GM18909 (cell line): ENCODE results near the gene CFAP99.

Source experiments
- ATAC-seq: cut with Tn5 transposase; IDR thresholded peaks from one replicate; pipeline ENCODE4 v1.9.1; 2021; ENCODE audit warnings: mild to moderate bottlenecking; ENCODE audit not compliant: unreplicated experiment, poor library complexity

The CFAP99 gene

GRCh38 chr4:2390146-2390545, 28.6 kb upstream of the CFAP99 start:
- no peak for ATAC-seq

- no peak for ATAC-seq
Measured at GRCh38 chr4:2390784-2391421, 27.9 kb upstream of the CFAP99 start.

- no peak for ATAC-seq
Measured at GRCh38 chr4:2393353-2394270, 25.1 kb upstream of the CFAP99 start.

- no peak for ATAC-seq
Measured at GRCh38 chr4:2394528-2394927, 24.2 kb upstream of the CFAP99 start.

GRCh38 chr4:2395038-2395437, 23.7 kb upstream of the CFAP99 start:
- ATAC-seq, result no peak

GRCh38 chr4:2395584-2395983, 23.2 kb upstream of the CFAP99 start:
- ATAC-seq, result no peak

- no peak for ATAC-seq
Measured at GRCh38 chr4:2396781-2397368, 21.9 kb upstream of the CFAP99 start.

- ATAC-seq, result no peak
Measured at GRCh38 chr4:2397596-2398379, 21.0 kb upstream of the CFAP99 start.

GRCh38 chr4:2399216-2399615, 19.5 kb upstream of the CFAP99 start:
- ATAC-seq, result no peak

- ATAC-seq, result no peak
Measured at GRCh38 chr4:2399631-2400190, 19.0 kb upstream of the CFAP99 start.

GRCh38 chr4:2400841-2401609, 17.7 kb upstream of the CFAP99 start:
- no peak for ATAC-seq

GRCh38 chr4:2401610-2401983, 17.2 kb upstream of the CFAP99 start:
- no peak for ATAC-seq

GRCh38 chr4:2402048-2402842, 16.5 kb upstream of the CFAP99 start:
- ATAC-seq, result no peak

GRCh38 chr4:2402941-2403340, 15.8 kb upstream of the CFAP99 start:
- ATAC-seq, result no peak

GRCh38 chr4:2406406-2406805, 12.3 kb upstream of the CFAP99 start:
- ATAC-seq, result no peak

- no peak for ATAC-seq
Measured at GRCh38 chr4:2406920-2407319, 11.8 kb upstream of the CFAP99 start.

GRCh38 chr4:2407991-2408342, 10.8 kb upstream of the CFAP99 start:
- ATAC-seq, result no peak

GRCh38 chr4:2408401-2408958, 10.3 kb upstream of the CFAP99 start:
- ATAC-seq, result no peak

GRCh38 chr4:2408976-2409375, 9.8 kb upstream of the CFAP99 start:
- ATAC-seq, result no peak
